ENCODE results near the gene ARMC3.
"Not testable (repeated sequence)": the region's sequence is repeated elsewhere in the genome, so short reads cannot be mapped to it uniquely, and the experiment has no call there.

Gene ARMC3

DNA sequence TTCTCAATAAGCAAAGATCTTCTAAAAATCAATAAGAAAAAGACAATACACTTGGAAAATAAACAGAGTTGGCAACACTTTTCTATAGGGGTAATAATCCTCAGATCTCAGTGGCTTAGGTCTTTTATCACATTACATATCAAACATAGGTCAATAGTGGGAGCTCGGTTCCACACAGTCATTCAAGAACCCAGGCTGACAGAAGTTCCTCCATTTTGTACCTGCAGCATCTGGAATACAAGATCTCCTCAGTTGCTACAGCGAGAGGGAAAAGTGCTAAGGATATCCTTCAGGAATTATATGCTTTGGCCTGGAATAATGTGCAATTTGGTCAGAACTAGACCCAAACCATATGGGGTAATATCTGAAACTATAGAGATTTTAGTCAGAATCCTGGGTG lies 112.1 kb downstream of the ARMC3 start:
- no peak for DNase-seq (ENCODE audit: low read depth in 2 of 2, low spot score in 1 of 2)

DNA sequence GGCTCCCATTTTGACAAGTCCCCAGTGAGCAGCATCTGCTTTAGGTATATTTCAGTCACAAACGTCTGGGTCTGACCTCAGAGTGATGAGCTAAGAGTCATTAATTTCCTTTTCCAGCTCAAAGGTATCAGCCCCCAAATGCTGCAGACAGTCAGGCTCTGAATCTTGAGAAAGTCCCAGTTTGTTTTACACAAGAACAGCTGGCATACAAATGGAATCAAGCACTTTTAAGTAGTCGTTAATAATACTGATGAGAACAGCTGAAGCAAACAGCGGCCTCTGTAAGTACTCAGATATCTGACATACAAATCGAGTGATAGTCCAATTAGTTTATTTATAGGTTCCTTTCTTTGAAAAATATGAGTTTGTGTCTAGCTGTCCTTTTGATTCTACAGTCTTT lies 118.2 kb downstream of the ARMC3 start:
- no peak for DNase-seq (ENCODE audit: low read depth in 2 of 2, low spot score in 1 of 2)

DNA sequence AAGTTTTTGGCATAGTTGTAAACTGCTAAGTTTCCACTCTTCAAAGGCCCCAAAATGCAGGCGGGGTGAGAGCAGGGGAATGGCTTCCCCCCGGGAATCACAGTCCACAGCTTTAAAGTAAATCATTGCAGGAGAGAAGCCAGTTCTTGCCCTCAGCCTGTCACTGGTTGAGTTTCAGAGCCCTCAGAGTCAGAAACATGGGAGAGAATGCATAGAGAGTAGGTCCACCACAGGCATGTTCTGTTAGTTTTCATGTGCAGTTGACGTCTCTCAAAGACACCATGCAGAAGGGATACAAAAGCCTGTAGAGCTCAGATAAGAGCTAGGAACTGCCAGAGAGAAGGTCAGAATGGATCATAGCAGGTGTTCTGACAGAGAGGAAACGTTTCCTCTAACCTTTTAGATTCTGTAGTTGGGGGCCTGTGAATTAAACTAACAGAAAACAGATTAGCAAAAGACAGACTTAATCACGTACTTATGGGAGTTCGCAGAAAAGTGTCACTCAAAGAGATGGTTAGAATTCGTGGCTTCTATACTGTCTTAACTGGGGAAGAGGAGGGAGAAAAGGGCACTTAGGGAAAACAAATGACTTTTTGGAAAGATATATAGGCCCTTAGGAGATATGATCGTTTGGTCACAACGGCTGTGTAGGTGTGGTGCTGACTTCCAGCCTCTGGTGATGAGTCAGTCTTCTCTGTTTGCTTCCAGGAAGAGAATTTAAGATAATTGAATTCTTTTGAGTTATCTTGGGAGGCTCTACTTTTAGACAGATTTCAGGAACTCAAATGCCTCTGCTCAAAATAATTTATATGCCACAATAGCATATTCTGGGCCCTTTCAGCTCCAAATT lies 119.6 kb downstream of the ARMC3 start:
- no peak for DNase-seq (ENCODE audit: low read depth in 2 of 2, low spot score in 1 of 2)

DNA sequence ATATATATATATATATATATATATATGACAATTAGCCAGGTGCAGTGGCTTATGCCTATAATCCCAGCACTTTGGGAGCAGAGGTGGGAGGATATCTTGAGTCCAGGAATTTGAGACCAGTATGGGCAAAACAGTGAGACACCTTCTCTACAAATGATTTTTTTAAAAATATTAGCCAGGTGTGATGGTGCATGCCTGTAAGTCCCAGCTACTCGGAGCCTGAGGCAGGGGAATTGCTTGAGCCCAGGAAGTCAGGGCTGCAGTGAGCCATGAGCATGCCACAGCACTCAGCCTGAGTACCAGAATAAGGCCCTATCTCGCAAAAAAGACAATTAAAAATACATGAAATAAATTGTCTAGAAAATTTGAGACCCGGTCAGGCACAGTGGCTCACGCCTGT lies 120.3 kb downstream of the ARMC3 start:
- DNase-seq (ENCODE audit: low read depth in 2 of 2, low spot score in 1 of 2): no peak

DNA sequence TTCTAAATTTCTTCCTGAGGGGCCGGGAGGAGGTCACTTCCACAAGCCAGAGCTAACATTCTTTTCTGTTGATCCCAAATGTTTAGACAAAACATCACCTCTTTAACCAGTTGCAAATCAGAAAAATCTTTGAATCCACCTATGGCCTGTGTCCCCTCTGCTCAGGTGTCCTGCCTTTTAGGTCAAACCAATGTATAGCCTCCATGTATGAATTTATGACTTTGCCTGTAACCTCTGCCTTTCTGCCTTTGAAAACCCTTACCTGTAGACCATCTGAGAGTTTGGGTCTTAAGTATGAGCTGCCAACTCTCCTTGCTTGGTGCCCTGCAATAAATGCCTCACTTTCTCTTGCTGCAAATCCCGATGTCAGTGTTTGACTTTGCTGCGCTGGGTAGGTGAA lies 123.4 kb downstream of the ARMC3 start:
- no peak for DNase-seq (ENCODE audit: low read depth in 2 of 2, low spot score in 1 of 2)

DNA sequence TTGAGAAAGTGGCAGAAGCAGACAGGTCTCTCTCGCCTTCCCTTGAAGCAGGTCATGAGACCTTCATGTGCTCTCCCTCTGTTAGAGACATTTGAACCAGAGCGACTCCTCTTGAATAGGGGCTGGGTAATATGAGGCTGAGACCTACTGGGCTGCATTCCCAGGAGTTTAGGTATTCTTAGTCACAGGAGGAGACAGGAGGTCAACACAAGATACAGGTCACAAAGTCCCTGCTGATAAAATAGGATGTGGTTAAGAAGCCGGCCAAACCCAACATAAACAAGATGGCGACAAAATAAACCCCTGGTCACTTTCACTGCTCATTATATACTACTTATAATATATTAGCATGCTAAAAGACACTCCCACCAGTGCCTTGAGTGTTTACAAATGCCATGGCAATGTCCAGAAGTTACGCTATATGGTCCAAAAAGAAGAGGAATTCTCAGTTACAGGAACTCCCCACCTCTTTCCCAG lies 124.0 kb downstream of the ARMC3 start:
- no peak for DNase-seq (ENCODE audit: low read depth in 2 of 2, low spot score in 1 of 2)

DNA sequence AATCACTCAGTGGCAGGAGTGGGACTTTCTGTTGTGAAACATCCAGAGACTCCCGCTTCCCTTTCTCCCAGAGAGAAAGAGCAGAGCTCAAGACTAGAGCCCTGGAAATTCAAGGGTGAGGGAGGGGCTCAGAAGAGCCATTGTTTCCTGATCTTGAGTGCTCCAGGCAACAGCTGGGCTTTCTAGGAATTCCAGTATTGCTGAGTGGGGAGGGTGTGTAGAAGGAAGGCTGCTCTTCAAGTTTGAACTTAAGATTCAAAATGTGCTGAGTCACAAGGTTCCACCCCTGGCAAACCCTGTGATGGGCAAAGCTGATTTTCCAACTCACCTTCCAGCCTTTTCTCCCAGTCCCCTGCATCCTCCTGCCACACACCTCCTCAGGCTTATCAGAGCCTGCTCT lies 125.2 kb downstream of the ARMC3 start:
- no peak for DNase-seq (ENCODE audit: low read depth in 2 of 2, low spot score in 1 of 2)

DNA sequence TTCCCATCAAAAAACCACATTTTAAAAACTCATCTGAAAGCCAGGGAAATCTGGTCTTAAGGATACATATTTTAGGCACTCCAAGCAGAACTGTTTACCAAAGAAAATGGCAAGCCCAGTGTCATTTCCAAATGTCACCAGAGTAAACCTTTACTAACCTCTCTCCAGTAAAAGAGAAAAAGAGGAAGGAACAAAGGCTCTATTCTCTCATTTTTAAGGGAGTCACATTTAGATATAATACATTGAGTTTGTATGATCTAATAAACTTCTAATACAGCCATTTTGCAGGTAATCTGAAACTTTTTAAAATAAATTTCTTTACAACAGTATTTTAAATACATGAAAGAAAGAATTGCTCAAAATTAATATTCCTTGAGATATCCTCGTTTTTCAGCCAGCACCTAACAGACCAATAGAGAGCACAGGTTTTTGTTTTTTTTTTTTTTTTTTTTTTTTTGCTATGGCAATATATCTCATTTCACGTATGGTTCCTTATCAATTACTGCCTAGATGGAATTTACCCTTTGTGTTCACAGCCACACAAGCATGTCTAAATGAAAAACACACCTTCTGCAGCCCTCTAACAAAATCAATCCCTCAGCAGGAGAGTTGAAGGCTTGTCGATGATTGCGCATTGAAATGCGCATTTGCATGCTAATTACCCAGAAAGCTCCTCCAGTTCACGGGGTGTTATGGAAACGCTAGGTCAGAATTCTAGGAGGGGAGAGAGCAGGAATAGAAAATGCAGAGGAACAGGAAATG lies 127.8 kb downstream of the ARMC3 start:
- no peak for DNase-seq (ENCODE audit: low read depth in 2 of 2, low spot score in 1 of 2)

DNA sequence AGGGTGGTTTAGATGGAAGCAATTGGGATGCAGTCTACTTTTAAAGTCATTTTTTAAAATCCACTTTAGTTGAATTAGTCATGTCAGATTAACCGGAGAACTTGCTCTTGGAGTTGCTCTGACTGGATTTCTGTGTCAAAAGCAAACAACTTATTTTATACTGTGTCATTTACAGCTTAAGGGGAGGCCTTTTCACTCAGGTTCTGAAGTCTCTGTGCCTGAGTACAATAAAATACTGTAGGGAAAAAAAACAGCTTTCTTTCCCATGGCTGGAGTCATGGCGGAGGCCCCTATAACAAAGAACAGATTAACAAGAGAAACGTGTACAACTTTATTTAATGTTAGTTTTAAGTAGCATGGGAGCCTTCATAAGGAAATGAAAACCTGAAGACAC lies 128.3 kb downstream of the ARMC3 start:
- no peak for DNase-seq (ENCODE audit: low read depth in 2 of 2, low spot score in 1 of 2)

DNA sequence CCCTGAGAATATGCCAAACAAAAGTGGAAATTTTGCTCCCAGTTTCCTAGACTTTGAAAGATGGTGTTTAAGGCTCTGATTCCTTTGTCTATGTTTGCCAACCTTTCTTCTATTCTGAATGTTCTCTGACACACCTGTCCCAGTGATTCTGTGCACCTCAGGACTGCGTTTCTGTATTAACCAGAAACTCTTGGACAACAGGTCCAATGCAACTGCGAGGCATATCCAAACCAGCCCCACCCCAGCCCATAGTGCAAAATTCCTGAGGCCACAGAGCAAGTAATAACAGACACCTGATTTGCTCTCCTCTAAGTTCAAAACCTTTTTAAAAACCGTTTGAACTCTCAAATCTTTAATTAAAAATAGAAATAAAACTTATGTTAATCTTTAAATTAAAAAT lies 130.5 kb downstream of the ARMC3 start:
- DNase-seq (ENCODE audit: low read depth in 2 of 2, low spot score in 1 of 2): no peak

DNA sequence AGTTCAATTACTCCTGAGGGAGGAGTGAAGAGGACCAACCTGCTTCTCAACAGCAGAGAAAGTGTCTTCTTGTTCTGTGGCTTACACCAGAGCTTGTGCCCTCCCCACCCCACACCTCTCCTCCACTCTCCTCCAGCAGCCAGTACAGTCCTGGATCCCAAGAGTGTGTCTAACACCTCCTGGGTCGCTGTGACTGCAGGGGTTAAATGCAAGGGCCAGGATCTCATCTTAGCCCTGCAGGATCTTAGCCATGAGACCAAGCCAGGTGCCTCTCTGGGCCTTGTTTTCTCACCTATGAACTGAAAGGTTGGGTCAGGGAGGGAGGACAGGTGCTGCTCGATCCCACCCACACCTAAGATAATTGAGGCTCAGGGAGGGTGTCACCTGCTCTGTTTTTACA lies 133.1 kb downstream of the ARMC3 start:
- DNase-seq (ENCODE audit: low read depth in 2 of 2, low spot score in 1 of 2): no peak

DNA sequence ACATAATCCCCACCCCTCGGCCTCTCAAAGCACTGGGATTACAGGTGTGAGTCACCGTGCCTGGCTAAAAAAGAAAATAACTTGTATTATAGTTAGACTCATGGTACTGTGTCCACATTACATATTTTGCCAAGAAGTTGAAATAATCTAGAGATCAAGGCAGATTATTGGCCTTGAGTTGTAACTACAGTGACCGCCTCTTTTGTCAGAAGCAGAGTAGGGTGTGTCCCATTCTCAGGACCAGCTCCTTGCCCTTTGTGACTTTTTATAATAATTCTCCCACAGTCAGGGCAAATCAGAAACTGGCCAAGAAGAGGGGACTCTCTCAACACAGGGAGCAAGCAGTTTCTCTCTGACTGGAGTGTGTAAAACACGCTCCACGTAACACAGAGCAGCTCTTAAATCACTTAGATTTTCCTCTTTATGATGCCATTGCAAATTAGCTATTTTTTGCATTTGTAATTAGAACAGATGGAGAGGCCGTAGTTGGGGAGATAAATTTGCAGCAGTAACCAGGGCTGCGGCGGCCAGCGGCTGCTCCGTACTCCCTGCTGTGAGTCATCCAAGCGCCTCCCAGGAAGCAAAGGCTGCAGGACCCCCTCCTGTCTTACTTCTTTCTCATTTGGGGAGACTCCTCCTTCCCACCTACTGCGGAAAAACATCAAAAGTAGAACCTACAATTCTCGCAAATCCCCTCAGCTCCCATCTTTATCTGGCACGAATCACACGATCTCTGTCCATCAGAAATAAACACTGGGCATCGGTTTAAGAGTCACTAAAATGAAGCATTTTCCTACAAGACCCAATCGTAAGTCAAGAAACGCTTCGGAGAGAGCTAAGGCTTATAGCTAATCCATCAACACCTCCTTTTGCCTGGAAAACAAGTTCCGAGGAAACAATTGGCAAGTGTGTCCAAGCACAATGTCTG lies 135.5 kb downstream of the ARMC3 start:
- DNase-seq (ENCODE audit: low read depth in 2 of 2, low spot score in 1 of 2): no peak

DNA sequence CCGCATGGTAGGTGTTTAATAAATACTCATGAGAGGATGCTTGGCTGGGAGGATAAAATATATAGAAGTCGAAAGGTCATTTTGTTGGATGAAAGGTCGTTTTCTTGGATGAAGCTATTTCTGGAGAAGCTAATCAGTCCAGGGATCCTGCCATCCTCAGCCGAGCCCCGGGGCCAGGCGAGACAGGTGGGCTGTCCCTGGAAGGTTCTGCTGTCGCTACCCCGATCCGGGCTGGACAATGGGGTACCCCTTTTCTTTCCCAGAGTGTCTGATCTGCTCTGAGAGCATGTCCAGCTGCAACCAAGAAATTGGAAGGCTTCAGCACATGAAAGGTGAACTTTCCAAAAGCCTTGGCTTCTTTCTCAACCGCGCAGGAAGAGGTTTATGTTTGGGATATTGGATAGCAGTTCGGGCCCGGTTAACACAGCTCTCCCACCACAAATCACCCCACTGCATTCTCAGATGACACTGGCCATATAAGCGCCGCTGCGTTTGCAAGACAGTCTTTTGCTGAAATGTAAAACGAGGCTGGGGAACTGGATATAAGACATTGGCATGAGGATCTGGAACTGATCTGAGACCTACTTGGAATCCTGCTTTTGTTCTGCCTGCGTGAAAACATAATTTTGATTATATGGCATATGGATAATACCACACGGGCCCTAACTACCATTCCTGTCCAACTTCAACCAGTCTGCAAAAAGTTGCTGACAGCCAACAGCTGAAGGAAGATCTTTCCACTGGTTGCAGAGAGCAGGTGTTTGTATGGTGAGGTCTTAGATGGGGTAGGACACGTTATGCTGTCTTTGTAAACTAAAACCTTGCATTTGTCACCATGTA lies 136.3 kb downstream of the ARMC3 start:
- DNase-seq (ENCODE audit: low read depth in 2 of 2, low spot score in 1 of 2): no peak

DNA sequence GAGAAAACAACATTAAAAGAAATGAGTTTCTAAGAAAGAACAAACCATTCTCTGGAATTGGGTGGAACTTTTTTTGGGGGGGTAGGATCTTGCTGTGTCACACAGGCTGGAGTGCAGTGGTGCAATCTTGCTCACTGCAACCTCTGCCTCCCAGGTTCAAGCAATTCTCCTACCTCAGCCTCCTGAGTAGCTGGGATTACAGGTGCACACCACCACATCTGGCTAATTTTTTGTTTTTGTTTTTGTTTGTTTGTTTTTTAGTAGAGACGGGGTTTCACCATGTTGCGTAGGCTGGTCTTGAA lies 136.9 kb downstream of the ARMC3 start:
- DNase-seq (ENCODE audit: low read depth in 2 of 2, low spot score in 1 of 2): not testable (repeated sequence)

DNA sequence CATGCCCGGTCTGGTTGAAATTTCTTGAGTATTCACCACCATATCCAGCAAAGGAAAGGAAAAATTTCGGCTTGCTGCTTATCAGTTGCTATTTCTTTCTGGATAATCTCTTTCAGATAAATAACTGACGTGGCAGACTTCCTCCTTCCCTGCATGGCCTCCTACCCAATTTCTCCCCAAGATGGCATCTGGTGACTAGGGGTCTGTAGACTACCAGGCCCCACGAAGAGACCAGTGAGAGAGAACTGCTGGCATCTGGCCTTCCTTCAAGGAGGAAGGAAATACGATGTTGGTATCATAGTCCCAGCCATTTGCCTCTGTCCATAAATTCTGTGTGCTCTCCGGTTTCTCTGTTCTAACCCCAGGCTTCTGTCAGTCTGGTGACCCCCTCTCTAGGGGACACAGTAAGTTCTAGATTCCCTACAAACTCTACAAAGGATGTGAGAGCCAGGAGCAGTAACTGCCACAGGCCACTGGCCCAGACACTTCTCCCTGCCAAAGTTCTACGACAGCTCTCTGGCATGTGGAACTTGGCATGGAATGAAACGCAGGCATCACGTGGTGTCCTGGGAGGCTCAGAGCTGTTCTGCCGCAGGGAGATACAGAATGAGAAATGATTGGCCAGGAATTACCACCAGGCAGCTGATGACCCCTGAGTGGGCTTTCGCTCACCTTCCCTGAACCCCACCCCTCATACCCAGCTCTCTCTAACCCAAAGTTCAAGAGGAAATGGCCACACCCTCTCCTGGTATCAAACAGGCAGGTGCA lies 137.5 kb downstream of the ARMC3 start:
- DNase-seq (ENCODE audit: low read depth in 2 of 2, low spot score in 1 of 2): no peak

DNA sequence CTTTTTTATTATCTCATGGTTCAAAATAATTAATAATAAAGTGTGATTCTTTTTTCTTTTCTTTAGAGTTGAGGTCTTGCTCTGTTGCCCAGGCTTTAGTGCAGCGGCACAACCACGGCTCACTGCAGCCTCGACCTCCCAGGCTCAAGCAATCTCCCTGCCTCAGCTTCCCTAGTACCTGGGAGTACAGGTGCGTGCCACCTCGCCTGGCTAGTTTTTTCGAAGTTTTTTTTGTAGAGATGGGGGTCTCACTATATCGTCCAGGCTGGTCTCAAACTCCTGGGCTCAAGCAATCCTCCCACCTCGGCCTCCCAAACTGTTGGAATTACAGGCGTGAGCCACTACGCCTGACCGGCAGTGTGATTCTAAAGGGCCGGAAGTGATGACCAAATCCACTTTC lies 139.5 kb downstream of the ARMC3 start:
- DNase-seq (ENCODE audit: low read depth in 2 of 2, low spot score in 1 of 2): no peak

DNA sequence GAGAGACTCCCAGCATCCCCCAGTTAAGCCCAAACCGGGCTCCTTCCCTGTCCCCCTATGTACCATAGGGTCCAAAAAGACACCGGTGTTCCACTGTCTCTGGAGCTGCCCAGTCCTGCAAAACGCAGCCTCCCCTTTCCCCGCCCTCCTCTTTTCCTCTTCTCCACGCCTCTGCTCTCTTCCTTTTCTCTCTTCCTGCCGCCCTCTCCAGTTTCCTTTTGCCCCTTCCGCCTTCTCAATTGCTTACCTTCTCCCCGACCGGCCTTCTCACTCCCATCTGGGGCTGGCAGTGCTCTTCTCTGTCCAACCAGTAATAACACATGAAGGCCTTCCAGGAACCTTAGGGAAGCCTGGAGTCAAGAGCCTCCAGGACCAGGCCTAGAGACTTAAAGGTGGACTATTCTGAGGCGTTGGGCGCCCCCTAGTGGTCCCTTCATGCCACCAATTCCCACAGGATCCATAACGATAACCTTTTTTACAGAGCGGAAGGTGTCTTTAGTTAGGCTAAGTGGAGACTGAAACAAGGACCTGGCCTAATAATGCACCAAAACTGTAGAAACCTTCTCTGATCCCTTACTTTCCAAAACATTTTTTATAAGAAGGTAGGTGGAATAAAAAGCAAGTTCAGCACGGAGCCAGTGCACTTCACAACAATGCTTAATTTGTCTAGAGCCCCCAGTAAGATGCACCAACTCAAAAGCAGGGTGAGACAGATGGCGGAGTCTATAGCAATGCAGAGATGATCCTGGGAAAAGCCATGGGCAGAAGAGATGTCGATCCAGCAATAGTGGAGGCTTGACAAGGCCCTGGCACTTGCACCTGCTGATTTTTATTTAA lies 140.3 kb downstream of the ARMC3 start:
- DNase-seq (ENCODE audit: low read depth in 2 of 2, low spot score in 1 of 2): peak; percentile 4 to 34

DNA sequence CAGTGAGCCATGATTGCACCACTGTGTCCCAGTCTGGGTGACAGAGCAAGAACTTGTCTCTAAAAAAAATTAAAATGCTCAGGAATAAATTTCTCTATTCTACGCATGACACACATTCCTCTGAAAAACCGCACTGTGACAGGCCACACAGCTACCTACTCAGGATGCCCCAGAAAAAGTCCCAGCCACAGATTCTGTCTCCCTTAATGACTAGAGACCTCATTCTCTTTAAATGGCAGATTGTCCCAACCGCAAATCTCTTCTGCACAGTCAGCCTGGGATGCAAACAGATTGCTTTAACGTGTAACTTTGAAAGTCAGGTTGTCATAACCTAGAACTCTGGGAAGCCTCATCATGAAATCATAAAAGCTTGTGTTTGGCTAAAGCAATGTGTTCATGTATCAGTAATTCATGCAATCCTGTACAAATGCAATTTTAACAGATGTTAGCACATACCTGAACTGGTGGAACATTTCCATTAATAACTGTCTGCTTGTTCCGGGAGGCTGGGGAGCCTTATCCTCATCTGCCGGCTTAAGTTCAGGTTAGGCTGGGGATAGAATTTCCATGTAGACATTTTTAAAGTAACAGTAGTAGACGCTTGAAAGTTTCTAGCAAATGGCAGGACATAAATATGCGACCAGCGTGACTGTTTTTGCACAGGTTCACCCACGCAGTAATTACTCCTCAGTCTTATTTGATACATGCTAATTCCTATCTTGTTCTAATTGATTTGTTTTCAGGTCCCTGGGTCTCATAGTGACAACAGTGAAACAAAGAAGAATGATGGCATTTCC lies 141.4 kb downstream of the ARMC3 start:
- no peak for DNase-seq (ENCODE audit: low read depth in 2 of 2, low spot score in 1 of 2)
